ENCODE results near the gene SEH1L.

SEH1L gene

GRCh38 chr18:13006531-13007247, 58.9 kb downstream of the SEH1L start:
- POLR2A ChIA-PET = no interaction called here
- CTCF ChIA-PET = interaction anchor here (1.0 kb wide), 1 partner anchor 9 kb away, joined by 4 read pairs; no protein-coding TSS in a partner anchor
- no peak for DNase-seq (ENCODE audit: extremely low spot score)
- no peak for TF ChIP-seq CTCF (IDR thresholded peaks at IDR 0.05; ENCODE audit: control extremely low read depth, extremely low read depth, low read depth, missing control alignments)

- ChIA-PET POLR2A (no interaction called here), CTCF (no interaction called here)
Observed at GRCh38 chr18:13007248-13007560, 59.4 kb downstream of the SEH1L start.

GRCh38 chr18:13011719-13012118, 63.9 kb downstream of the SEH1L start:
- ChIA-PET POLR2A (no interaction called here), CTCF (no interaction called here)
- no peak for TF ChIP-seq CTCF (IDR thresholded peaks at IDR 0.05; ENCODE audit: control extremely low read depth, extremely low read depth, low read depth, missing control alignments)
- no peak for DNase-seq (ENCODE audit: extremely low spot score)

More at GRCh38 chr18:13007248-13007560, 59.4 kb downstream of the SEH1L start:
- no peak for TF ChIP-seq CTCF (IDR thresholded peaks at IDR 0.05; ENCODE audit: control extremely low read depth, extremely low read depth, low read depth, missing control alignments)
- DNase-seq (ENCODE audit: extremely low spot score) = no peak

GRCh38 chr18:13014232-13014631, 66.4 kb downstream of the SEH1L start:
- DNase-seq (ENCODE audit: extremely low spot score) = no peak
- POLR2A ChIA-PET = no interaction called here
- TF ChIP-seq CTCF (IDR thresholded peaks at IDR 0.05; ENCODE audit: control extremely low read depth, extremely low read depth, low read depth, missing control alignments) = no peak
- CTCF ChIA-PET = interaction anchor here (0.8 to 1.8 kb wide), 7 partner anchors 9 to 59 kb away, joined by 3 to 6 read pairs (median 3); partner anchors contain the start of gene CEP192

- no peak for TF ChIP-seq CTCF (IDR thresholded peaks at IDR 0.05; ENCODE audit: control extremely low read depth, extremely low read depth, low read depth, missing control alignments)
- ChIA-PET POLR2A (no interaction called here), CTCF (interaction anchor here (1.3 to 1.8 kb wide), 4 partner anchors 11 to 58 kb away, joined by 3 to 6 read pairs (median 4); partner anchors contain the start of gene CEP192)
- no peak for DNase-seq (ENCODE audit: extremely low spot score)
Observed at GRCh38 chr18:13014818-13015217, 67.0 kb downstream of the SEH1L start.

GRCh38 chr18:13017247-13017875, 69.5 kb downstream of the SEH1L start:
- no peak for TF ChIP-seq CTCF (IDR thresholded peaks at IDR 0.05; ENCODE audit: control extremely low read depth, extremely low read depth, low read depth, missing control alignments)
- POLR2A ChIA-PET = no interaction called here
- DNase-seq (ENCODE audit: extremely low spot score) = no peak
- CTCF ChIA-PET = interaction anchor here (1.1 kb wide), 1 partner anchor 11 kb away, joined by 3 read pairs; no protein-coding TSS in a partner anchor
